HEK293 (cell line): ENCODE results near the gene ZNF670.

ENCODE experiments used
- MYNN ChIP-seq: fragments of 450-650 bp; formaldehyde crosslinking; IDR thresholded peaks from 2 replicates; pipeline ENCODE4 v1.5.1; 2016; ENCODE audit warnings: missing biosample characterization, missing genetic modification characterization, borderline replicate concordance
- PRDM1 ChIP-seq: fragments of 450-650 bp; formaldehyde crosslinking; IDR thresholded peaks from 2 replicates; pipeline ENCODE4; 2016; ENCODE audit warnings: missing biosample characterization, missing genetic modification characterization
- ZBTB21 ChIP-seq: fragments of 450-650 bp; formaldehyde crosslinking; IDR thresholded peaks from 2 replicates; pipeline ENCODE4 v1.5.1; 2017; ENCODE audit warnings: missing biosample characterization, missing genetic modification characterization
- ZNF292 ChIP-seq: fragments of 450-650 bp; formaldehyde crosslinking; IDR thresholded peaks from 2 replicates; pipeline ENCODE4 v1.5.1; 2016; ENCODE audit warnings: low read depth, missing biosample characterization, missing genetic modification characterization, borderline replicate concordance
- ZNF558 ChIP-seq: fragments of 450-650 bp; formaldehyde crosslinking; IDR thresholded peaks from 2 replicates; pipeline ENCODE4 v1.5.1; 2016; ENCODE audit warnings: missing biosample characterization, missing genetic modification characterization
- TF ChIP-seq, protein P1 (sequence below): fragments of 450-650 bp; formaldehyde crosslinking; IDR thresholded peaks from 2 replicates; pipeline ENCODE4 v1.5.1; 2016; ENCODE audit warnings: missing biosample characterization, missing genetic modification characterization
- TF ChIP-seq, protein P2 (sequence below): fragments of 450-650 bp; formaldehyde crosslinking; IDR thresholded peaks from 2 replicates; pipeline ENCODE4 v1.5.1; 2016; ENCODE audit warnings: missing biosample characterization, missing genetic modification characterization
- TF ChIP-seq, protein P3 (sequence below): IDR thresholded peaks from 2 replicates; pipeline ENCODE4 v1.6.1; 2011; ENCODE audit warnings: mild to moderate bottlenecking, low read depth, low read length, borderline replicate concordance
- TF ChIP-seq, protein P4 (sequence below): fragments of 450-650 bp; formaldehyde crosslinking; IDR thresholded peaks from 2 replicates; pipeline ENCODE4 v1.5.1; 2016; ENCODE audit warnings: missing biosample characterization, missing genetic modification characterization, borderline replicate concordance

DNA sequence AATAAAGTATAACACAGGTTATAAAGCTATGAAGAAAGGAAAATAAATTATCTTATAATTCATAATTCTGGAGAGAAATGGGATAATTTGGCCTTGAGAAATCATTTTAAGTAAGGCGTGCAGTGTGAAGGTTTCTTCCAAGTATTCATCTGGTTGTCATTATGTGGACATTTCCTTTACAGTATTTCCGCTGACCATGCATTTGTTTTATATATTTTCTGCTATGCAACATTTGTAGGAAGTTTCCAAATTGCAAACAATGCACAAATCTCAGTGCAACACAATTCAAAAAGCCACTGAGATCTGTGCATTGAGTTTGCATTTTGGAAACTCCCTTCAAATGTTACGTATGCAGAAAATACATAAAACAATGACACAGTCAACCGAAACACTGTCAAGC lies 17.8 kb downstream of the ZNF670 start:
- TF ChIP-seq, protein P1, sequence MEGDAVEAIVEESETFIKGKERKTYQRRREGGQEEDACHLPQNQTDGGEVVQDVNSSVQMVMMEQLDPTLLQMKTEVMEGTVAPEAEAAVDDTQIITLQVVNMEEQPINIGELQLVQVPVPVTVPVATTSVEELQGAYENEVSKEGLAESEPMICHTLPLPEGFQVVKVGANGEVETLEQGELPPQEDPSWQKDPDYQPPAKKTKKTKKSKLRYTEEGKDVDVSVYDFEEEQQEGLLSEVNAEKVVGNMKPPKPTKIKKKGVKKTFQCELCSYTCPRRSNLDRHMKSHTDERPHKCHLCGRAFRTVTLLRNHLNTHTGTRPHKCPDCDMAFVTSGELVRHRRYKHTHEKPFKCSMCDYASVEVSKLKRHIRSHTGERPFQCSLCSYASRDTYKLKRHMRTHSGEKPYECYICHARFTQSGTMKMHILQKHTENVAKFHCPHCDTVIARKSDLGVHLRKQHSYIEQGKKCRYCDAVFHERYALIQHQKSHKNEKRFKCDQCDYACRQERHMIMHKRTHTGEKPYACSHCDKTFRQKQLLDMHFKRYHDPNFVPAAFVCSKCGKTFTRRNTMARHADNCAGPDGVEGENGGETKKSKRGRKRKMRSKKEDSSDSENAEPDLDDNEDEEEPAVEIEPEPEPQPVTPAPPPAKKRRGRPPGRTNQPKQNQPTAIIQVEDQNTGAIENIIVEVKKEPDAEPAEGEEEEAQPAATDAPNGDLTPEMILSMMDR (tag by site-specific recombination) = no peak
- no peak for TF ChIP-seq MYNN (tag by site-specific recombination)
- TF ChIP-seq ZNF292 (tag by site-specific recombination) = no peak
- TF ChIP-seq, protein P2, sequence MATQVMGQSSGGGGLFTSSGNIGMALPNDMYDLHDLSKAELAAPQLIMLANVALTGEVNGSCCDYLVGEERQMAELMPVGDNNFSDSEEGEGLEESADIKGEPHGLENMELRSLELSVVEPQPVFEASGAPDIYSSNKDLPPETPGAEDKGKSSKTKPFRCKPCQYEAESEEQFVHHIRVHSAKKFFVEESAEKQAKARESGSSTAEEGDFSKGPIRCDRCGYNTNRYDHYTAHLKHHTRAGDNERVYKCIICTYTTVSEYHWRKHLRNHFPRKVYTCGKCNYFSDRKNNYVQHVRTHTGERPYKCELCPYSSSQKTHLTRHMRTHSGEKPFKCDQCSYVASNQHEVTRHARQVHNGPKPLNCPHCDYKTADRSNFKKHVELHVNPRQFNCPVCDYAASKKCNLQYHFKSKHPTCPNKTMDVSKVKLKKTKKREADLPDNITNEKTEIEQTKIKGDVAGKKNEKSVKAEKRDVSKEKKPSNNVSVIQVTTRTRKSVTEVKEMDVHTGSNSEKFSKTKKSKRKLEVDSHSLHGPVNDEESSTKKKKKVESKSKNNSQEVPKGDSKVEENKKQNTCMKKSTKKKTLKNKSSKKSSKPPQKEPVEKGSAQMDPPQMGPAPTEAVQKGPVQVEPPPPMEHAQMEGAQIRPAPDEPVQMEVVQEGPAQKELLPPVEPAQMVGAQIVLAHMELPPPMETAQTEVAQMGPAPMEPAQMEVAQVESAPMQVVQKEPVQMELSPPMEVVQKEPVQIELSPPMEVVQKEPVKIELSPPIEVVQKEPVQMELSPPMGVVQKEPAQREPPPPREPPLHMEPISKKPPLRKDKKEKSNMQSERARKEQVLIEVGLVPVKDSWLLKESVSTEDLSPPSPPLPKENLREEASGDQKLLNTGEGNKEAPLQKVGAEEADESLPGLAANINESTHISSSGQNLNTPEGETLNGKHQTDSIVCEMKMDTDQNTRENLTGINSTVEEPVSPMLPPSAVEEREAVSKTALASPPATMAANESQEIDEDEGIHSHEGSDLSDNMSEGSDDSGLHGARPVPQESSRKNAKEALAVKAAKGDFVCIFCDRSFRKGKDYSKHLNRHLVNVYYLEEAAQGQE (tag by site-specific recombination) = no peak
- no peak for TF ChIP-seq ZNF558 (tag by site-specific recombination)
- no peak for TF ChIP-seq ZBTB21 (tag by site-specific recombination)
- TF ChIP-seq, protein P3, sequence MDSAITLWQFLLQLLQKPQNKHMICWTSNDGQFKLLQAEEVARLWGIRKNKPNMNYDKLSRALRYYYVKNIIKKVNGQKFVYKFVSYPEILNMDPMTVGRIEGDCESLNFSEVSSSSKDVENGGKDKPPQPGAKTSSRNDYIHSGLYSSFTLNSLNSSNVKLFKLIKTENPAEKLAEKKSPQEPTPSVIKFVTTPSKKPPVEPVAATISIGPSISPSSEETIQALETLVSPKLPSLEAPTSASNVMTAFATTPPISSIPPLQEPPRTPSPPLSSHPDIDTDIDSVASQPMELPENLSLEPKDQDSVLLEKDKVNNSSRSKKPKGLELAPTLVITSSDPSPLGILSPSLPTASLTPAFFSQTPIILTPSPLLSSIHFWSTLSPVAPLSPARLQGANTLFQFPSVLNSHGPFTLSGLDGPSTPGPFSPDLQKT = no peak
- no peak for TF ChIP-seq PRDM1 (tag by site-specific recombination)
- TF ChIP-seq, protein P4, sequence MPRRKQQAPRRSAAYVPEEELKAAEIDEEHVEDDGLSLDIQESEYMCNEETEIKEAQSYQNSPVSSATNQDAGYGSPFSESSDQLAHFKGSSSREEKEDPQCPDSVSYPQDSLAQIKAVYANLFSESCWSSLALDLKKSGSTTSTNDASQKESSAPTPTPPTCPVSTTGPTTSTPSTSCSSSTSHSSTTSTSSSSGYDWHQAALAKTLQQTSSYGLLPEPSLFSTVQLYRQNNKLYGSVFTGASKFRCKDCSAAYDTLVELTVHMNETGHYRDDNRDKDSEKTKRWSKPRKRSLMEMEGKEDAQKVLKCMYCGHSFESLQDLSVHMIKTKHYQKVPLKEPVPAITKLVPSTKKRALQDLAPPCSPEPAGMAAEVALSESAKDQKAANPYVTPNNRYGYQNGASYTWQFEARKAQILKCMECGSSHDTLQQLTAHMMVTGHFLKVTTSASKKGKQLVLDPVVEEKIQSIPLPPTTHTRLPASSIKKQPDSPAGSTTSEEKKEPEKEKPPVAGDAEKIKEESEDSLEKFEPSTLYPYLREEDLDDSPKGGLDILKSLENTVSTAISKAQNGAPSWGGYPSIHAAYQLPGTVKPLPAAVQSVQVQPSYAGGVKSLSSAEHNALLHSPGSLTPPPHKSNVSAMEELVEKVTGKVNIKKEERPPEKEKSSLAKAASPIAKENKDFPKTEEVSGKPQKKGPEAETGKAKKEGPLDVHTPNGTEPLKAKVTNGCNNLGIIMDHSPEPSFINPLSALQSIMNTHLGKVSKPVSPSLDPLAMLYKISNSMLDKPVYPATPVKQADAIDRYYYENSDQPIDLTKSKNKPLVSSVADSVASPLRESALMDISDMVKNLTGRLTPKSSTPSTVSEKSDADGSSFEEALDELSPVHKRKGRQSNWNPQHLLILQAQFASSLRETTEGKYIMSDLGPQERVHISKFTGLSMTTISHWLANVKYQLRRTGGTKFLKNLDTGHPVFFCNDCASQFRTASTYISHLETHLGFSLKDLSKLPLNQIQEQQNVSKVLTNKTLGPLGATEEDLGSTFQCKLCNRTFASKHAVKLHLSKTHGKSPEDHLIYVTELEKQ (tag by site-specific recombination) = no peak
